Caco-2 (cell line): Measurements from ENCODE around the gene SMG9. TPM values are rescaled to one million over a fixed set of nuclear protein-coding genes. Genes with fewer than 3 reads are reported as not detected.

Source experiments
- BruUV-seq: library from RNA; stranded (reverse); fragments of 400-500 nt; replicated peaks from 2 replicates; lab custom pipeline; 2021; lab: Mats Ljungman, UMichigan
- CTCF ChIA-PET: fragments of 300-600 bp; sonication (Branson Sonifier 250); formaldehyde crosslinking; loops from one replicate; lab custom pipeline; 2022; ENCODE audit warnings: antibody characterized with exemption; lab: Charles Lee
- POLR2A ChIA-PET: fragments of 300-600 bp; sonication (Branson Sonifier 250); formaldehyde crosslinking; loops from one replicate; lab custom pipeline; 2022; ENCODE audit warnings: antibody characterized with exemption; lab: Charles Lee
- DNase-seq, 2 experiments: peaks; one replicate each; pipeline versions ENCODE4 v3.0.0 to v3.0.0-alpha.2; 2020 to 2022
- H3K27me3 ChIP-seq: replicated peaks from 2 replicates; pipeline ENCODE4 v1.6.0; 2011; ENCODE audit warnings: low read length; ENCODE audit not compliant: control insufficient read depth, insufficient read depth
- H3K36me3 ChIP-seq: 2 replicates; pipeline ENCODE4 v1.5.1; 2011; ENCODE audit warnings: low read length; ENCODE audit not compliant: control insufficient read depth, insufficient read depth
- H3K4me1 ChIP-seq: fragments of 250-450 bp; sonication (Bioruptor Pico); 2 replicates; pipeline ENCODE4 v1.5.1; 2020; ENCODE audit warnings: mild to moderate bottlenecking
- H3K4me3 ChIP-seq: 2 replicates; pipeline ENCODE4 v1.5.1; 2011; ENCODE audit warnings: low read depth, mild to moderate bottlenecking, control low read depth, low read length
- H3K9me3 ChIP-seq: fragments of 250-450 bp; sonication (Bioruptor Pico); 2 replicates; pipeline ENCODE4 v1.5.1; 2020; ENCODE audit warnings: mild to moderate bottlenecking, moderate library complexity
- H3K27ac Mint-ChIP-seq: one replicate; pipeline ENCODE4 v1.8.0; 2022; ENCODE audit warnings: mixed read lengths; ENCODE audit not compliant: unreplicated experiment
- H3K27me3 Mint-ChIP-seq: one replicate; pipeline ENCODE4 v1.8.0; 2022; ENCODE audit warnings: mixed read lengths; ENCODE audit not compliant: insufficient read depth, unreplicated experiment
- H3K36me3 Mint-ChIP-seq: one replicate; pipeline ENCODE4 v1.8.0; 2022; ENCODE audit warnings: mild to moderate bottlenecking, mixed read lengths; ENCODE audit not compliant: insufficient read depth, unreplicated experiment
- H3K4me1 Mint-ChIP-seq: one replicate; pipeline ENCODE4 v1.8.0; 2022; ENCODE audit warnings: low read depth, mixed read lengths; ENCODE audit not compliant: unreplicated experiment
- H3K4me3 Mint-ChIP-seq: one replicate; pipeline ENCODE4 v1.8.0; 2022; ENCODE audit warnings: mild to moderate bottlenecking, moderate library complexity, mixed read lengths; ENCODE audit not compliant: unreplicated experiment
- H3K9me3 Mint-ChIP-seq: one replicate; pipeline ENCODE4 v1.8.0; 2022; ENCODE audit warnings: mixed read lengths; ENCODE audit not compliant: unreplicated experiment
- CTCF ChIP-seq, 2 experiments: fragments of 200-600 bp in 1 of 2; IDR thresholded peaks; 1 replicate in 1 of 2; 2 replicates in 1 of 2; pipeline versions ENCODE4 v1.5.1 to v1.8.0; 2011 to 2022; ENCODE audit warnings: antibody characterized with exemption in 1 of 2, control low read depth in 1 of 2, inconsistent platforms in 1 of 2, low read depth in 1 of 2, low read length in 1 of 2, mild to moderate bottlenecking in 1 of 2, moderate library complexity in 1 of 2; ENCODE audit not compliant: insufficient read depth in 1 of 2, severe bottlenecking in 1 of 2, unreplicated experiment in 1 of 2
- intact Hi-C: fragments of 100-400 bp; cut with micrococcal nuclease; formaldehyde crosslinking; loops from one replicate; pipeline ENCODE4 v1.10.0; 2022; ENCODE audit not compliant: unreplicated experiment
- total RNA-seq: library from RNA; stranded (reverse); gene quantifications from 2 replicates; pipeline ENCODE4 v1.2.3, GENCODE V29; 2022

The SMG9 gene
- total RNA-seq, 1 experiment from 2014 or later: 87.6 TPM

- ChIA-PET CTCF (interaction anchor here (0.6 kb wide), 1 partner anchor 332 kb away, joined by 4 read pairs; no protein-coding TSS in a partner anchor), POLR2A (no interaction called here)
Measured at GRCh38 chr19:43721469-43722048, 33.2 kb downstream of the SMG9 start.

DNA sequence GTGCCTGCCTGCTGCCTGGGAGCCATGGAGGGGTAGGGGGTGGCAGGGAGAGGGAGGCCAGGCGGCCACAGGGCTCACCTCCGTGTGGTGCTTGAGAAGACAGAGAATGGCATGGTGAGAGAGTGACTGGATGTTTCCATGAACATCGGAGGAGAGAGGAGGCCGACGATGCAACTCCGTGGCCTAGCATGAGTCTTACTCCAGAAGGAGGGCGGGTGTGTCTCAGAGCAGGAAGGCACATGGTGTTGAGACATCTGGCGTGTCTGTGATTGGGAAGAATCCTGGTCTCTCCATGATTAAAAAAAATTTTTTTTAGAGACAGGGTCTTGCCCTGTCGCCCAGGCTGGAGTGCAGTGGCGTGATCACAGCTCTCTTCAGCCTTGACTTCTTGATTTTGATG lies 33.8 kb downstream of the SMG9 start:
- POLR2A ChIA-PET: no interaction called here

More at GRCh38 chr19:43721469-43722048, 33.2 kb downstream of the SMG9 start:
- intact Hi-C loops: no loop called here
- H3K9me3 ChIP-seq: no peaks in the 10 kb centered on the region
- no peak overlapping the region for H3K4me3 ChIP-seq
- H3K4me3 Mint-ChIP-seq: no peak overlapping the region
- no peak for TF ChIP-seq CTCF (IDR thresholded peaks at IDR 0.05; ENCODE audit: insufficient read depth in 1 of 2, low read depth in 1 of 2, low read length in 1 of 2, severe bottlenecking in 1 of 2, unreplicated experiment in 1 of 2)
- BruUV-seq: no TSS peak
- H3K4me1 Mint-ChIP-seq: no peaks in the 10 kb centered on the region
- H3K27ac Mint-ChIP-seq: no peak overlapping the region
- H3K36me3 Mint-ChIP-seq: no peaks in the 10 kb centered on the region
- H3K4me1 ChIP-seq: no peaks in the 10 kb centered on the region
- DNase-seq: no peak
- no peaks in the 10 kb centered on the region for H3K27me3 ChIP-seq
- H3K27me3 Mint-ChIP-seq: no peaks in the 10 kb centered on the region
- H3K36me3 ChIP-seq: no peaks in the 10 kb centered on the region
- no peaks in the 10 kb centered on the region for H3K9me3 Mint-ChIP-seq

GRCh38 chr19:43719918-43720317 lies 34.8 kb downstream of the SMG9 start:
- ChIA-PET CTCF (no interaction called here), POLR2A (interaction anchor here (0.5 kb wide), 1 partner anchor 493 kb away, joined by 10 read pairs; the partner anchor contains the start of gene ZNF227)
- intact Hi-C loops: no loop called here
- Mint-ChIP-seq H3K36me3 (no peaks in the 10 kb centered on the region), H3K27ac (no peak overlapping the region), H3K9me3 (no peaks in the 10 kb centered on the region), H3K4me3 (no peak overlapping the region), H3K27me3 (no peaks in the 10 kb centered on the region), H3K4me1 (no peaks in the 10 kb centered on the region)
- no peak for DNase-seq
- Histone ChIP-seq H3K36me3 (no peaks in the 10 kb centered on the region), H3K9me3 (no peaks in the 10 kb centered on the region), H3K4me1 (no peaks in the 10 kb centered on the region), H3K4me3 (no peak overlapping the region), H3K27me3 (no peaks in the 10 kb centered on the region)
- BruUV-seq: no TSS peak
- no peak for TF ChIP-seq CTCF (IDR thresholded peaks at IDR 0.05; ENCODE audit: insufficient read depth in 1 of 2, low read depth in 1 of 2, low read length in 1 of 2, severe bottlenecking in 1 of 2, unreplicated experiment in 1 of 2)

More for the DNA sequence above, 33.8 kb downstream of the SMG9 start:
- no peaks in the 10 kb centered on the region for H3K36me3 ChIP-seq
- no peak overlapping the region for H3K27ac Mint-ChIP-seq
- no peaks in the 10 kb centered on the region for H3K9me3 Mint-ChIP-seq
- BruUV-seq: no TSS peak
- no peaks in the 10 kb centered on the region for H3K36me3 Mint-ChIP-seq
- H3K4me1 ChIP-seq: no peaks in the 10 kb centered on the region
- no peaks in the 10 kb centered on the region for H3K27me3 ChIP-seq
- H3K4me1 Mint-ChIP-seq: no peaks in the 10 kb centered on the region
- H3K4me3 Mint-ChIP-seq: no peak overlapping the region
- intact Hi-C loops: no loop called here
- H3K27me3 Mint-ChIP-seq: no peaks in the 10 kb centered on the region
- H3K4me3 ChIP-seq: no peak overlapping the region
- no peaks in the 10 kb centered on the region for H3K9me3 ChIP-seq
- TF ChIP-seq CTCF (IDR thresholded peaks at IDR 0.05; ENCODE audit: insufficient read depth in 1 of 2, low read depth in 1 of 2, low read length in 1 of 2, severe bottlenecking in 1 of 2, unreplicated experiment in 1 of 2): no peak
- CTCF ChIA-PET: no interaction called here
- no peak for DNase-seq
